B cell (primary cell): ENCODE data around the gene ADORA2B.

ENCODE experiments used
- CTCF ChIP-seq: fragments of 200-600 bp; IDR thresholded peaks from one replicate; pipeline ENCODE4 v1.8.0; 2022; ENCODE audit warnings: antibody characterized with exemption, mild to moderate bottlenecking
- EZH2 ChIP-seq: IDR thresholded peaks from 2 replicates; pipeline ENCODE4 v1.6.1; 2012; ENCODE audit warnings: borderline replicate concordance, low read depth, mild to moderate bottlenecking, moderate library complexity, low read length; ENCODE audit not compliant: insufficient read depth, poor library complexity, severe bottlenecking

DNA sequence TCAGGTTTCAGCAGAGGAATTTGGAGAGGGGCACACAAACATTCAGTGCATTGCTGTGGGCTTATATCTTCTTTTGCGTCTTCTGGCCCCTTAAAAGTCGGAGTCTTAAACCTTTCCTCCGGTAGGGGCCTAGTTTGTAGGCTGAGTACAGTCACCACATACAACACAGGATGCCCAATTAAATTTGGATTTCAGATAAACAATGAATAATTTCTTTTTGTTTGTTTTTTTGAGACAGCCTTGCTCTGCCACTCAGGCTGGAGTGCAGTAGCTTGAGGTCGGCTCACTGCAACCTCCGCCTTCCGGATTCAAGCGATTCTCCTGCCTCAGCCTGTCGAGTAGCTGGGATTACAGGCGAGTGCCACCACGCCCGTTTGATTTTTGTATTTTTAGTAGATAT, 26.7 kb upstream of the ADORA2B start:
- TF ChIP-seq CTCF (no peak), EZH2 (no peak)
